GM12878 (cell line): ENCODE measurements around the gene GEMIN7. TPM values are rescaled to one million over a fixed set of nuclear protein-coding genes. Genes with fewer than 3 reads are reported as not detected.

Experiments
- CHD1 ChIP-seq: IDR thresholded peaks from 2 replicates; pipeline ENCODE4 v1.6.1; 2012; ENCODE audit warnings: low read depth, low read length, improper control_type of control experiment
- CREM ChIP-seq: IDR thresholded peaks from 2 replicates; pipeline ENCODE4 v1.6.1; 2014; ENCODE audit warnings: antibody characterized with exemption, low read depth
- HCFC1 ChIP-seq: fragments of 150-350 bp; IDR thresholded peaks from 2 replicates; pipeline ENCODE4 v1.6.1; 2014; ENCODE audit warnings: low read length
- HDAC2 ChIP-seq: fragments of 200-600 bp; sonication (generic); IDR thresholded peaks from 2 replicates; pipeline ENCODE4 v1.6.1; 2017
- MTA2 ChIP-seq: fragments of 450-650 bp; IDR thresholded peaks from 2 replicates; pipeline ENCODE4 v1.6.1; 2016; ENCODE audit warnings: low read depth, mild to moderate bottlenecking, moderate library complexity
- NFYB ChIP-seq: IDR thresholded peaks from 2 replicates; pipeline ENCODE4 v1.6.1; 2011; ENCODE audit warnings: low read depth, mild to moderate bottlenecking, low read length, improper control_type of control experiment, moderate library complexity; ENCODE audit not compliant: insufficient read depth
- RUNX3 ChIP-seq: IDR thresholded peaks from 2 replicates; pipeline ENCODE4 v1.6.1; 2012; ENCODE audit warnings: low read length, inconsistent platforms
- SIX5 ChIP-seq: IDR thresholded peaks from 2 replicates; pipeline ENCODE4 v1.6.1; 2011; ENCODE audit warnings: mild to moderate bottlenecking, low read depth, low read length, moderate library complexity; ENCODE audit not compliant: severe bottlenecking
- SMAD1 ChIP-seq: fragments of 450-650 bp; IDR thresholded peaks from 2 replicates; pipeline ENCODE4 v1.6.1; 2018; ENCODE audit warnings: mild to moderate bottlenecking, low read depth; ENCODE audit not compliant: partially characterized antibody
- ZNF207 ChIP-seq: fragments of 450-650 bp; IDR thresholded peaks from 2 replicates; pipeline ENCODE4 v1.6.1; 2014; ENCODE audit warnings: antibody characterized with exemption, mild to moderate bottlenecking, borderline replicate concordance
- polyA plus RNA-seq, 11 experiments: library from polyadenylated mRNA; depleted of rRNA in 4 of 11; unstranded in 6 of 11; stranded (reverse) in 5 of 11; fragments of >200 nt; fragmentation: Nextera tagmentation in 4 of 11; fragmentation: Illumina TruSeq in 1 of 11; extraction: Ambion mirVana in 4 of 11; extraction: Trizol in 1 of 11; gene quantifications; 1 replicate in 1 of 11; 2 replicates in 10 of 11; pipeline versions ENCODE4 v1.2.1 to v1.2.3, GENCODE V29; 2011 to 2016; ENCODE audit warnings: inconsistent platforms in 2 of 11, missing spikeins in 2 of 11, low read depth in 1 of 11
- total RNA-seq, 4 experiments: library from RNA; depleted of rRNA in 3 of 4; stranded (reverse); fragments of >200 nt in 3 of 4; fragmentation: Illumina TruSeq in 1 of 4; extraction: Trizol in 1 of 4; gene quantifications; 2 replicates each; pipeline versions ENCODE4 v1.2.1 to v1.2.3, GENCODE V29; 2013 to 2021
- TF ChIP-seq, protein P1 (sequence below): fragments of 450-650 bp; formaldehyde crosslinking; IDR thresholded peaks from 2 replicates; pipeline ENCODE4 v1.5.0; 2022; ENCODE audit warnings: mild to moderate bottlenecking, missing genetic modification characterization
- TF ChIP-seq, protein P2 (sequence below): IDR thresholded peaks from 2 replicates; pipeline ENCODE4 v1.6.1; 2011; ENCODE audit warnings: low read depth, low read length, improper control_type of control experiment, borderline replicate concordance
- TF ChIP-seq, protein P3 (sequence below): IDR thresholded peaks from 2 replicates; pipeline ENCODE4 v1.6.1; 2012; ENCODE audit warnings: low read depth, low read length, improper control_type of control experiment

GEMIN7 gene
- total and polyA plus RNA-seq, 10 of the 15 experiments (the other 5 are each of a cell fraction or from before 2014, with no cell fraction given): 21.1 to 76.7 (median 44.9) TPM

DNA sequence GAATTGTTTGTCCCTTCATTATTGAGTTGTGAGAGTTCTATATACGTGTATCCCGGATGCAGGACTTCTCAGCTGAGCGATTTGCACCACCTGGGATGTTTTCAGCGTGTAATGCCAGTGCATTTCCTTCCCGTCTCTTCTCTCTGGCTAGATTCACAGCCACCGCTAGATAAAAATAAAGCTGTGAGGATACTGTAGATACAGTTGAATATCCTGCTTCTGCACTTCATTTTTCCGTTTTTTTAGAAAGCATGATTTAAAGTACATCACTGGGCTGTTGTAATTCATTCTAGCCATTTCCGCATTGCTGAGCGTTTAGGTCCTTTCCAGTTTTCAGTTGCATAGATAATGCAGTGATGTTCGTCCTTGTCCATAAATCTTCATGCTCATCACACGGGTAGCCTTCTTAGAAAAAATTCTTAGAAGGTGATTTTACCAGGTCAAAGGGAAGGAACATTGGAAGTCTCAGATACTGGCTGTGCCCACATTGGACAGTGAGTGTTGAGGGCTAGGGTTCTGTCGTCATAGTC lies 28.6 kb downstream of the GEMIN7 start (continued):
- TF ChIP-seq, protein P1, sequence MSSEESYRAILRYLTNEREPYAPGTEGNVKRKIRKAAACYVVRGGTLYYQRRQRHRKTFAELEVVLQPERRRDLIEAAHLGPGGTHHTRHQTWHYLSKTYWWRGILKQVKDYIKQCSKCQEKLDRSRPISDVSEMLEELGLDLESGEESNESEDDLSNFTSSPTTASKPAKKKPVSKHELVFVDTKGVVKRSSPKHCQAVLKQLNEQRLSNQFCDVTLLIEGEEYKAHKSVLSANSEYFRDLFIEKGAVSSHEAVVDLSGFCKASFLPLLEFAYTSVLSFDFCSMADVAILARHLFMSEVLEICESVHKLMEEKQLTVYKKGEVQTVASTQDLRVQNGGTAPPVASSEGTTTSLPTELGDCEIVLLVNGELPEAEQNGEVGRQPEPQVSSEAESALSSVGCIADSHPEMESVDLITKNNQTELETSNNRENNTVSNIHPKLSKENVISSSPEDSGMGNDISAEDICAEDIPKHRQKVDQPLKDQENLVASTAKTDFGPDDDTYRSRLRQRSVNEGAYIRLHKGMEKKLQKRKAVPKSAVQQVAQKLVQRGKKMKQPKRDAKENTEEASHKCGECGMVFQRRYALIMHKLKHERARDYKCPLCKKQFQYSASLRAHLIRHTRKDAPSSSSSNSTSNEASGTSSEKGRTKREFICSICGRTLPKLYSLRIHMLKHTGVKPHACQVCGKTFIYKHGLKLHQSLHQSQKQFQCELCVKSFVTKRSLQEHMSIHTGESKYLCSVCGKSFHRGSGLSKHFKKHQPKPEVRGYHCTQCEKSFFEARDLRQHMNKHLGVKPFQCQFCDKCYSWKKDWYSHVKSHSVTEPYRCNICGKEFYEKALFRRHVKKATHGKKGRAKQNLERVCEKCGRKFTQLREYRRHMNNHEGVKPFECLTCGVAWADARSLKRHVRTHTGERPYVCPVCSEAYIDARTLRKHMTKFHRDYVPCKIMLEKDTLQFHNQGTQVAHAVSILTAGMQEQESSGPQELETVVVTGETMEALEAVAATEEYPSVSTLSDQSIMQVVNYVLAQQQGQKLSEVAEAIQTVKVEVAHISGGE (CRISPR knock-in tag): no peak
- TF ChIP-seq SMAD1: no peak
- no peak for TF ChIP-seq ZNF207
- TF ChIP-seq, protein P2, sequence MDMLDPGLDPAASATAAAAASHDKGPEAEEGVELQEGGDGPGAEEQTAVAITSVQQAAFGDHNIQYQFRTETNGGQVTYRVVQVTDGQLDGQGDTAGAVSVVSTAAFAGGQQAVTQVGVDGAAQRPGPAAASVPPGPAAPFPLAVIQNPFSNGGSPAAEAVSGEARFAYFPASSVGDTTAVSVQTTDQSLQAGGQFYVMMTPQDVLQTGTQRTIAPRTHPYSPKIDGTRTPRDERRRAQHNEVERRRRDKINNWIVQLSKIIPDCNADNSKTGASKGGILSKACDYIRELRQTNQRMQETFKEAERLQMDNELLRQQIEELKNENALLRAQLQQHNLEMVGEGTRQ: no peak
- TF ChIP-seq CREM: no peak
- no peak for TF ChIP-seq HDAC2
- no peak for TF ChIP-seq RUNX3
- no peak for TF ChIP-seq CHD1
- TF ChIP-seq SIX5: no peak
- TF ChIP-seq, protein P3, sequence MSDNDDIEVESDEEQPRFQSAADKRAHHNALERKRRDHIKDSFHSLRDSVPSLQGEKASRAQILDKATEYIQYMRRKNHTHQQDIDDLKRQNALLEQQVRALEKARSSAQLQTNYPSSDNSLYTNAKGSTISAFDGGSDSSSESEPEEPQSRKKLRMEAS: no peak
- TF ChIP-seq MTA2: no peak
- no peak for TF ChIP-seq NFYB
- TF ChIP-seq HCFC1: no peak
- TF ChIP-seq, all 136 proteins: peak for 0
